ENCODE results near the gene CRELD1. TPM values are rescaled to one million over a fixed set of nuclear protein-coding genes. Genes with fewer than 3 reads are reported as not detected.

Gene CRELD1
- total and polyA plus RNA-seq, 9 of the 15 experiments (the other 6 are each of a cell fraction or from before 2014, with no cell fraction given) = 3.3 to 25.8 (median 16.5) TPM

DNA sequence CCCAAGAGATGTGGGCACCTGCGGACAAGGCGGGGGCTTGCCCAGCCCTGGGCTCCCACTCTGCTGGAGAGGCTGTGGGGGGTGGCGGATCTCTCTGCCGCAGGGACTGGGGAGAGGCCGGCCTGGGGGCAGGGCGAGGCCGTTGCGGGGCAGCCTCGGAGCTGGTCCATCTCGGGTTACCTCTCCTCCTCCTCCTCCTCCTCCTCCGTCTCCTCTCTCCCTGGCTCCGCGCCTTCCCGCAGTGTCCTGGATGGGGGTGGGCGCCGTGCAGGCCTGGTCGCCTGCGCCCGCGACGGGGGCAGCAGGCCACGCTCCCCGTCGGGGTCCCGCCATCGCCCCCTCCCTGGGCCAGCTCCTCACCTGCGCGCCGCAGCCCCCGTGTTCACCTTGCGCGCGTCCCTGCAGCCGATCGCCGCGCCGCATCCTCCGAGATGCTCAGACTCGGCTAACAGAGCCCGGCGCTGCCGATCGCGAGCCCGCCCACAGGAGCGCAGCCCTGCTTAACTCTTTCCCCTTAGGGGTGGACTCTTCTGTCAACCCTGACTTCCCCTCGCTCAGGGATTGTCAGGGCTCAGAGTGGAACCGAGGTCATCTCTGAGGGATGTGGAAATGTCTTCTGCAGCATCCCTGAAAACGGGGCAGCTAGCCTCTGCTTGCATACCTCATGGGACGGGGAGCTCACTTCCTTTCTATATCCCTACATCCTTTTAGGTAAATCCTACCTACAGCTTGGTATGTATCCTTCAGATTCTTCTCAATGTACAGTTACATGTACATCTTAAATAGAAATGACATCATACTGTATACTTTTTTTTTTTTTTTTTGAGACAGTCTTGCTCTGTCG lies 18.6 kb downstream of the CRELD1 start, which contains the start of gene PRRT3 (continued):
- TF ChIP-seq MYNN (IDR thresholded peaks at IDR 0.05) = no peak
- TF ChIP-seq MYNN (CRISPR knock-in tag; IDR thresholded peaks at IDR 0.05) = no peak
- no peak for TF ChIP-seq SMAD3 (CRISPR knock-in tag; conservative IDR thresholded peaks at IDR 0.05)
- TF ChIP-seq, protein P1, sequence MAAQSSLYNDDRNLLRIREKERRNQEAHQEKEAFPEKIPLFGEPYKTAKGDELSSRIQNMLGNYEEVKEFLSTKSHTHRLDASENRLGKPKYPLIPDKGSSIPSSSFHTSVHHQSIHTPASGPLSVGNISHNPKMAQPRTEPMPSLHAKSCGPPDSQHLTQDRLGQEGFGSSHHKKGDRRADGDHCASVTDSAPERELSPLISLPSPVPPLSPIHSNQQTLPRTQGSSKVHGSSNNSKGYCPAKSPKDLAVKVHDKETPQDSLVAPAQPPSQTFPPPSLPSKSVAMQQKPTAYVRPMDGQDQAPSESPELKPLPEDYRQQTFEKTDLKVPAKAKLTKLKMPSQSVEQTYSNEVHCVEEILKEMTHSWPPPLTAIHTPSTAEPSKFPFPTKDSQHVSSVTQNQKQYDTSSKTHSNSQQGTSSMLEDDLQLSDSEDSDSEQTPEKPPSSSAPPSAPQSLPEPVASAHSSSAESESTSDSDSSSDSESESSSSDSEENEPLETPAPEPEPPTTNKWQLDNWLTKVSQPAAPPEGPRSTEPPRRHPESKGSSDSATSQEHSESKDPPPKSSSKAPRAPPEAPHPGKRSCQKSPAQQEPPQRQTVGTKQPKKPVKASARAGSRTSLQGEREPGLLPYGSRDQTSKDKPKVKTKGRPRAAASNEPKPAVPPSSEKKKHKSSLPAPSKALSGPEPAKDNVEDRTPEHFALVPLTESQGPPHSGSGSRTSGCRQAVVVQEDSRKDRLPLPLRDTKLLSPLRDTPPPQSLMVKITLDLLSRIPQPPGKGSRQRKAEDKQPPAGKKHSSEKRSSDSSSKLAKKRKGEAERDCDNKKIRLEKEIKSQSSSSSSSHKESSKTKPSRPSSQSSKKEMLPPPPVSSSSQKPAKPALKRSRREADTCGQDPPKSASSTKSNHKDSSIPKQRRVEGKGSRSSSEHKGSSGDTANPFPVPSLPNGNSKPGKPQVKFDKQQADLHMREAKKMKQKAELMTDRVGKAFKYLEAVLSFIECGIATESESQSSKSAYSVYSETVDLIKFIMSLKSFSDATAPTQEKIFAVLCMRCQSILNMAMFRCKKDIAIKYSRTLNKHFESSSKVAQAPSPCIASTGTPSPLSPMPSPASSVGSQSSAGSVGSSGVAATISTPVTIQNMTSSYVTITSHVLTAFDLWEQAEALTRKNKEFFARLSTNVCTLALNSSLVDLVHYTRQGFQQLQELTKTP (IDR thresholded peaks at IDR 0.05; ENCODE audit: low read depth in 1 of 2, partially characterized antibody in 2 of 2) = no peak
- TF ChIP-seq, protein P2, sequence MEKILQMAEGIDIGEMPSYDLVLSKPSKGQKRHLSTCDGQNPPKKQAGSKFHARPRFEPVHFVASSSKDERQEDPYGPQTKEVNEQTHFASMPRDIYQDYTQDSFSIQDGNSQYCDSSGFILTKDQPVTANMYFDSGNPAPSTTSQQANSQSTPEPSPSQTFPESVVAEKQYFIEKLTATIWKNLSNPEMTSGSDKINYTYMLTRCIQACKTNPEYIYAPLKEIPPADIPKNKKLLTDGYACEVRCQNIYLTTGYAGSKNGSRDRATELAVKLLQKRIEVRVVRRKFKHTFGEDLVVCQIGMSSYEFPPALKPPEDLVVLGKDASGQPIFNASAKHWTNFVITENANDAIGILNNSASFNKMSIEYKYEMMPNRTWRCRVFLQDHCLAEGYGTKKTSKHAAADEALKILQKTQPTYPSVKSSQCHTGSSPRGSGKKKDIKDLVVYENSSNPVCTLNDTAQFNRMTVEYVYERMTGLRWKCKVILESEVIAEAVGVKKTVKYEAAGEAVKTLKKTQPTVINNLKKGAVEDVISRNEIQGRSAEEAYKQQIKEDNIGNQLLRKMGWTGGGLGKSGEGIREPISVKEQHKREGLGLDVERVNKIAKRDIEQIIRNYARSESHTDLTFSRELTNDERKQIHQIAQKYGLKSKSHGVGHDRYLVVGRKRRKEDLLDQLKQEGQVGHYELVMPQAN (IDR thresholded peaks at IDR 0.05; ENCODE audit: borderline replicate concordance) = peak; percentile 29; the same call in 1 of the 2 replicates
- no peak for TF ChIP-seq ZNF583 (CRISPR knock-in tag; IDR thresholded peaks at IDR 0.05)
- no peak for TF ChIP-seq NFE2 (IDR thresholded peaks at IDR 0.05; ENCODE audit: low read depth)
- peak; percentile 86 for TF ChIP-seq SP1 (CRISPR knock-in tag; IDR thresholded peaks at IDR 0.05)
- TF ChIP-seq GABPA (tag; conservative IDR thresholded peaks at IDR 0.05; ENCODE audit: low read depth) = no peak
- no peak for TF ChIP-seq FOXP4 (CRISPR knock-in tag; IDR thresholded peaks at IDR 0.05; ENCODE audit: borderline replicate concordance)
- TF ChIP-seq, protein P3, sequence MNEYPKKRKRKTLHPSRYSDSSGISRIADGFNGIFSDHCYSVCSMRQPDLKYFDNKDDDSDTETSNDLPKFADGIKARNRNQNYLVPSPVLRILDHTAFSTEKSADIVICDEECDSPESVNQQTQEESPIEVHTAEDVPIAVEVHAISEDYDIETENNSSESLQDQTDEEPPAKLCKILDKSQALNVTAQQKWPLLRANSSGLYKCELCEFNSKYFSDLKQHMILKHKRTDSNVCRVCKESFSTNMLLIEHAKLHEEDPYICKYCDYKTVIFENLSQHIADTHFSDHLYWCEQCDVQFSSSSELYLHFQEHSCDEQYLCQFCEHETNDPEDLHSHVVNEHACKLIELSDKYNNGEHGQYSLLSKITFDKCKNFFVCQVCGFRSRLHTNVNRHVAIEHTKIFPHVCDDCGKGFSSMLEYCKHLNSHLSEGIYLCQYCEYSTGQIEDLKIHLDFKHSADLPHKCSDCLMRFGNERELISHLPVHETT (CRISPR knock-in tag; conservative IDR thresholded peaks at IDR 0.05 in 1 of 2, IDR thresholded peaks at IDR 0.05 in 1 of 2) = no peak
- TF ChIP-seq ZEB2 (IDR thresholded peaks at IDR 0.05) = peak; percentile 93
- no peak for TF ChIP-seq ZNF57 (CRISPR knock-in tag; IDR thresholded peaks at IDR 0.05)
- TF ChIP-seq ZKSCAN8 (CRISPR knock-in tag; IDR thresholded peaks at IDR 0.05) = no peak
- no peak for TF ChIP-seq CBFA2T2 (conservative IDR thresholded peaks at IDR 0.05)
- TF ChIP-seq FOXK1 (CRISPR knock-in tag; IDR thresholded peaks at IDR 0.05; ENCODE audit: borderline replicate concordance) = no peak
- TF ChIP-seq, protein P4, sequence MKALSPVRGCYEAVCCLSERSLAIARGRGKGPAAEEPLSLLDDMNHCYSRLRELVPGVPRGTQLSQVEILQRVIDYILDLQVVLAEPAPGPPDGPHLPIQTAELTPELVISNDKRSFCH (CRISPR knock-in tag; IDR thresholded peaks at IDR 0.05) = no peak
- TF ChIP-seq, protein P4 (tag; IDR thresholded peaks at IDR 0.05) = peak; percentile 50; the same call in 1 of the 2 replicates
